ENCODE results near the gene SRL. TPM values are rescaled to one million over a fixed set of nuclear protein-coding genes. Genes with fewer than 3 reads are reported as not detected.

Gene SRL
- total and polyA plus RNA-seq, 2 experiments from 2014 or later = not detected

- DNase-seq (ENCODE audit: low spot score) (no peak), ATAC-seq (no peak)
- no peak overlapping the region for H3K27ac ChIP-seq (ENCODE audit: low read depth)
- peaks cover 14% of the 10 kb centered on the region for H3K9me2 ChIP-seq (ENCODE audit: insufficient read depth)
- H3K4me1 Mint-ChIP-seq = no peaks in the 10 kb centered on the region
- H3K79me2 ChIP-seq (replicated peaks; ENCODE audit: insufficient read depth) = no peaks in the 10 kb centered on the region
- H2AFZ ChIP-seq = no peak overlapping the region
- no peak overlapping the region for H3K4me3 ChIP-seq
- H3K9me3 Mint-ChIP-seq = no peaks in the 10 kb centered on the region
- no peaks in the 10 kb centered on the region for H3K36me3 Mint-ChIP-seq (ENCODE audit: low read depth)
- TF ChIP-seq STAT1 (IDR thresholded peaks at IDR 0.05; ENCODE audit: unreplicated experiment) (no peak), CTCF (conservative IDR thresholded peaks at IDR 0.05; ENCODE audit: low read depth in 2 of 2) (no peak), ZNF114 (CRISPR knock-in tag; IDR thresholded peaks at IDR 0.05) (no peak), POLR2AphosphoS5 (IDR thresholded peaks at IDR 0.05; ENCODE audit: low read depth) (no peak), EZH2 (IDR thresholded peaks at IDR 0.05; ENCODE audit: low read depth, unreplicated experiment) (no peak), REST (IDR thresholded peaks at IDR 0.05; ENCODE audit: unreplicated experiment) (no peak), EZH2phosphoT487 (IDR thresholded peaks at IDR 0.05; ENCODE audit: unreplicated experiment) (no peak), ZNF462 (CRISPR knock-in tag; IDR thresholded peaks at IDR 0.05) (no peak), CREB1 (CRISPR knock-in tag; IDR thresholded peaks at IDR 0.05; ENCODE audit: low read depth) (no peak), ZNF331 (CRISPR knock-in tag; IDR thresholded peaks at IDR 0.05; ENCODE audit: low read depth) (no peak), NANOG (IDR thresholded peaks at IDR 0.05; ENCODE audit: borderline replicate concordance) (no peak), ETS1 (IDR thresholded peaks at IDR 0.05) (no peak), JUNB (IDR thresholded peaks at IDR 0.05; ENCODE audit: unreplicated experiment) (no peak)
- H3K4me1 ChIP-seq (ENCODE audit: insufficient read depth) = no peaks in the 10 kb centered on the region
- no peaks in the 10 kb centered on the region for H4K20me1 ChIP-seq (replicated peaks; ENCODE audit: insufficient read depth)
- H3K27ac Mint-ChIP-seq = no peak overlapping the region
- no peak overlapping the region for H3K4me2 ChIP-seq
- H3K36me3 ChIP-seq (ENCODE audit: insufficient read depth) = no peaks in the 10 kb centered on the region
- H3K27me3 ChIP-seq (ENCODE audit: insufficient read depth) = no peaks in the 10 kb centered on the region
- peaks cover 14% of the 10 kb centered on the region for H3K27me3 Mint-ChIP-seq (ENCODE audit: insufficient read depth, low read depth, poor library complexity)
- H3K4me3 Mint-ChIP-seq = no peak overlapping the region
- no peaks in the 10 kb centered on the region for H3F3A ChIP-seq (replicated peaks; ENCODE audit: low read depth)
Measured at GRCh38 chr16:4227040-4227332, 14.9 kb downstream of the SRL start.

All from GM23338 (cell line).